Vagina (tissue), 2 donors: ENCODE results near the gene CSNK2A1.

Experiments
- POLR2A ChIP-seq, 2 donors: fragments of 450-650 bp; IDR thresholded peaks; one replicate each; pipeline ENCODE4 v1.6.1; 2017; ENCODE audit warnings: antibody characterized with exemption in 2 of 2, mild to moderate bottlenecking in 2 of 2, moderate library complexity in 2 of 2
- POLR2AphosphoS5 ChIP-seq, 2 donors: sonication (generic); formaldehyde crosslinking; IDR thresholded peaks; one replicate each; pipeline ENCODE4 v1.9.0; 2017; ENCODE audit warnings: antibody characterized with exemption in 2 of 2, mild to moderate bottlenecking in 2 of 2, low read depth in 1 of 2; ENCODE audit not compliant: insufficient read depth in 1 of 2
- TF ChIP-seq, protein P1 (sequence below), 3 experiments: fragments of 450-650 bp in 2 of 3; fragments of 200-600 bp in 1 of 3; sonication (generic) in 1 of 3; IDR thresholded peaks; one replicate each; pipeline ENCODE4 v1.5.1; 2017 to 2019; ENCODE audit warnings: antibody characterized with exemption in 3 of 3, mild to moderate bottlenecking in 2 of 3, moderate library complexity in 2 of 3

- TF ChIP-seq, protein P1, sequence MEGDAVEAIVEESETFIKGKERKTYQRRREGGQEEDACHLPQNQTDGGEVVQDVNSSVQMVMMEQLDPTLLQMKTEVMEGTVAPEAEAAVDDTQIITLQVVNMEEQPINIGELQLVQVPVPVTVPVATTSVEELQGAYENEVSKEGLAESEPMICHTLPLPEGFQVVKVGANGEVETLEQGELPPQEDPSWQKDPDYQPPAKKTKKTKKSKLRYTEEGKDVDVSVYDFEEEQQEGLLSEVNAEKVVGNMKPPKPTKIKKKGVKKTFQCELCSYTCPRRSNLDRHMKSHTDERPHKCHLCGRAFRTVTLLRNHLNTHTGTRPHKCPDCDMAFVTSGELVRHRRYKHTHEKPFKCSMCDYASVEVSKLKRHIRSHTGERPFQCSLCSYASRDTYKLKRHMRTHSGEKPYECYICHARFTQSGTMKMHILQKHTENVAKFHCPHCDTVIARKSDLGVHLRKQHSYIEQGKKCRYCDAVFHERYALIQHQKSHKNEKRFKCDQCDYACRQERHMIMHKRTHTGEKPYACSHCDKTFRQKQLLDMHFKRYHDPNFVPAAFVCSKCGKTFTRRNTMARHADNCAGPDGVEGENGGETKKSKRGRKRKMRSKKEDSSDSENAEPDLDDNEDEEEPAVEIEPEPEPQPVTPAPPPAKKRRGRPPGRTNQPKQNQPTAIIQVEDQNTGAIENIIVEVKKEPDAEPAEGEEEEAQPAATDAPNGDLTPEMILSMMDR (IDR thresholded peaks at IDR 0.05) = no peak
- TF ChIP-seq POLR2A (IDR thresholded peaks at IDR 0.05) = no peak
- no peak for TF ChIP-seq POLR2AphosphoS5 (IDR thresholded peaks at IDR 0.05; ENCODE audit: insufficient read depth in 1 of 2, low read depth in 1 of 2)
Observed at GRCh38 chr20:592506-592905, 48.9 kb upstream of the CSNK2A1 start.
